Neural cell (in vitro differentiated cells): ENCODE measurements around the gene PKM.

ENCODE experiments used
- CTCF ChIP-seq: fragments of 450-650 bp; IDR thresholded peaks from 2 replicates; pipeline ENCODE4 v1.5.1; 2014; ENCODE audit warnings: antibody characterized with exemption, mild to moderate bottlenecking, moderate library complexity; ENCODE audit not compliant: poor library complexity, severe bottlenecking
- EP300 ChIP-seq: fragments of 450-650 bp; conservative IDR thresholded peaks from 2 replicates; pipeline ENCODE4 v1.6.1; 2014; ENCODE audit warnings: antibody characterized with exemption, mild to moderate bottlenecking, moderate library complexity; ENCODE audit not compliant: poor library complexity, severe bottlenecking
- EZH2 ChIP-seq: fragments of 200-600, 300-800 bp; shearing (Covaris generic), sonication (generic); IDR thresholded peaks from 2 replicates; pipeline ENCODE4 v1.6.1; 2014; ENCODE audit warnings: antibody characterized with exemption, low read length, borderline replicate concordance, mild to moderate bottlenecking; ENCODE audit not compliant: insufficient read depth, poor library complexity, severe bottlenecking
- MXI1 ChIP-seq: fragments of 450-650 bp; conservative IDR thresholded peaks from 2 replicates; pipeline ENCODE4 v1.6.1; 2014; ENCODE audit warnings: antibody characterized with exemption, mild to moderate bottlenecking; ENCODE audit not compliant: poor library complexity, severe bottlenecking
- POLR2AphosphoS5 ChIP-seq: IDR thresholded peaks from 2 replicates; pipeline ENCODE4 v1.6.1; 2012
- REST ChIP-seq: IDR thresholded peaks from 2 replicates; pipeline ENCODE4 v1.6.1; 2012; ENCODE audit warnings: borderline replicate concordance
- TAF1 ChIP-seq: IDR thresholded peaks from 2 replicates; pipeline ENCODE4 v1.6.1; 2012; ENCODE audit warnings: low read depth

GRCh38 chr15:72271221-72271620 lies 40.2 kb upstream of the PKM start:
- no peak for TF ChIP-seq CTCF
- no peak for TF ChIP-seq POLR2AphosphoS5
- TF ChIP-seq EP300: no peak
- TF ChIP-seq EZH2: no peak
- TF ChIP-seq MXI1: no peak
- TF ChIP-seq TAF1: no peak
- TF ChIP-seq REST: no peak
